MM.1S (cell line): ENCODE measurements around the gene MTHFD2.
A peak's percentile ranks its signal among the peaks of the same experiment; 100 is the strongest.

Experiments
- DNase-seq: peaks from one replicate; pipeline ENCODE4 v3.0.0-alpha.2; 2015
- H2AFZ ChIP-seq: fragments of 300-600 bp; sonication (generic); 2 replicates; pipeline ENCODE4 v1.6.0; 2016; ENCODE audit warnings: antibody characterized with exemption, low read length
- H3F3A ChIP-seq: fragments of 300-600 bp; sonication (generic); 2 replicates; pipeline ENCODE4 v1.6.1; 2016; ENCODE audit warnings: mild to moderate bottlenecking, antibody characterized with exemption, low read length, moderate library complexity, mixed read lengths; ENCODE audit not compliant: insufficient read depth
- H3K27ac ChIP-seq: fragments of 300-600 bp; sonication (generic); 2 replicates; pipeline ENCODE4 v1.5.1; 2016; ENCODE audit warnings: mild to moderate bottlenecking, low read length
- H3K27me3 ChIP-seq: fragments of 300-600 bp; sonication (generic); replicated peaks from 2 replicates; pipeline ENCODE4 v1.6.0; 2016; ENCODE audit warnings: low read length; ENCODE audit not compliant: insufficient read depth
- H3K36me3 ChIP-seq: fragments of 300-600 bp; sonication (generic); replicated peaks from 2 replicates; pipeline ENCODE4 v1.6.1; 2016; ENCODE audit warnings: mild to moderate bottlenecking, low read length, mixed read lengths; ENCODE audit not compliant: insufficient read depth
- H3K4me1 ChIP-seq: fragments of 300-600 bp; sonication (generic); 2 replicates; pipeline ENCODE4 v1.6.1; 2016; ENCODE audit warnings: low read length, mixed read lengths
- H3K4me2 ChIP-seq: fragments of 300-600 bp; sonication (generic); 2 replicates; pipeline ENCODE4 v1.6.0; 2016; ENCODE audit warnings: low read depth, low read length
- H3K4me3 ChIP-seq: fragments of 300-600 bp; sonication (generic); 2 replicates; pipeline ENCODE4 v1.5.1; 2016; ENCODE audit warnings: low read length, mixed read lengths
- H3K79me2 ChIP-seq: fragments of 300-600 bp; sonication (generic); 2 replicates; pipeline ENCODE4 v1.6.1; 2016; ENCODE audit warnings: mixed run types, low read length, mixed read lengths
- H3K9ac ChIP-seq: fragments of 300-600 bp; sonication (generic); 2 replicates; pipeline ENCODE4 v1.6.1; 2016; ENCODE audit warnings: low read length, mixed read lengths
- H3K9me2 ChIP-seq: fragments of 300-600 bp; sonication (generic); replicated peaks from 2 replicates; pipeline ENCODE4 v1.6.1; 2016; ENCODE audit warnings: mild to moderate bottlenecking, low read length, mixed read lengths; ENCODE audit not compliant: insufficient read depth
- H3K9me3 ChIP-seq: fragments of 300-600 bp; sonication (generic); replicated peaks from 2 replicates; pipeline ENCODE4 v1.6.1; 2016; ENCODE audit warnings: mild to moderate bottlenecking, low read length, mixed read lengths; ENCODE audit not compliant: insufficient read depth
- H4K20me1 ChIP-seq: fragments of 300-600 bp; sonication (generic); 2 replicates; pipeline ENCODE4 v1.6.1; 2016; ENCODE audit warnings: mild to moderate bottlenecking, low read length, moderate library complexity, mixed read lengths; ENCODE audit not compliant: insufficient read depth
- CTCF ChIP-seq: fragments of 300-600 bp; sonication (generic); IDR thresholded peaks from 2 replicates; pipeline ENCODE4 v1.5.1; 2016; ENCODE audit warnings: antibody characterized with exemption, low read length, mixed read lengths
- EZH2 ChIP-seq: fragments of 300-600 bp; sonication (generic); optimal IDR thresholded peaks from 2 replicates; pipeline ENCODE3; 2017; ENCODE audit warnings: low read depth, mild to moderate bottlenecking, antibody characterized with exemption, low read length, mixed read lengths
- EZH2phosphoT487 ChIP-seq: fragments of 300-600 bp; sonication (generic); IDR thresholded peaks from 2 replicates; pipeline ENCODE4 v1.6.1; 2018; ENCODE audit warnings: antibody characterized with exemption, low read length

MTHFD2 gene

GRCh38 chr2:74204436-74204835 is 6.0 kb downstream of the MTHFD2 start:
- Histone ChIP-seq H3K4me1 (peaks cover 57% of the 10 kb centered on the region), H3K27ac (peak overlapping the region; percentile 90; the same call in 1 of the 2 replicates), H2AFZ (no peak overlapping the region), H3K4me2 (peak overlapping the region; percentile 65; the same call in 1 of the 2 replicates), H3F3A (peaks cover 37% of the 10 kb centered on the region), H3K9me3 (no peaks in the 10 kb centered on the region), H3K4me3 (no peak overlapping the region), H3K9me2 (no peaks in the 10 kb centered on the region), H3K27me3 (no peaks in the 10 kb centered on the region), H4K20me1 (peaks cover 8% of the 10 kb centered on the region; the same call in 1 of the 2 replicates), H3K36me3 (peaks cover 6% of the 10 kb centered on the region), H3K79me2 (peaks cover 89% of the 10 kb centered on the region), H3K9ac (no peak overlapping the region)
- TF ChIP-seq EZH2phosphoT487 (no peak), EZH2 (no peak)
- DNase-seq = no peak

GRCh38 chr2:74205113-74205512 is 6.7 kb downstream of the MTHFD2 start:
- Histone ChIP-seq H3K4me3 (no peak overlapping the region), H3K27ac (peak overlapping the region; percentile 90; the same call in 1 of the 2 replicates), H2AFZ (no peak overlapping the region), H3K9me2 (no peaks in the 10 kb centered on the region), H3K79me2 (peaks cover 89% of the 10 kb centered on the region), H3K9me3 (no peaks in the 10 kb centered on the region), H3K36me3 (peaks cover 11% of the 10 kb centered on the region), H3F3A (peaks cover 37% of the 10 kb centered on the region), H3K4me1 (peaks cover 56% of the 10 kb centered on the region), H3K9ac (peak overlapping the region; percentile 13; the same call in 1 of the 2 replicates), H4K20me1 (peaks cover 5% of the 10 kb centered on the region; the same call in 1 of the 2 replicates), H3K4me2 (peak overlapping the region; percentile 65), H3K27me3 (no peaks in the 10 kb centered on the region)
- no peak for DNase-seq
- TF ChIP-seq EZH2phosphoT487 (no peak), CTCF (no peak), EZH2 (no peak)

- Histone ChIP-seq H3K27ac (peak overlapping the region; percentile 90), H3F3A (peaks cover 37% of the 10 kb centered on the region), H3K9ac (peak overlapping the region; percentile 48; the same call in 1 of the 2 replicates), H3K79me2 (peaks cover 89% of the 10 kb centered on the region), H3K4me3 (peak overlapping the region; percentile 24; the same call in 1 of the 2 replicates), H3K4me1 (peaks cover 51% of the 10 kb centered on the region), H3K27me3 (no peaks in the 10 kb centered on the region), H4K20me1 (peaks cover 2% of the 10 kb centered on the region; the same call in 1 of the 2 replicates), H3K4me2 (peak overlapping the region; percentile 65), H2AFZ (no peak overlapping the region), H3K9me3 (no peaks in the 10 kb centered on the region), H3K9me2 (no peaks in the 10 kb centered on the region), H3K36me3 (peaks cover 15% of the 10 kb centered on the region)
- DNase-seq = peak; percentile 68
- TF ChIP-seq EZH2 (no peak), EZH2phosphoT487 (no peak), CTCF (no peak)
Measured at GRCh38 chr2:74205596-74205995, 7.2 kb downstream of the MTHFD2 start.

- peak overlapping the region; percentile 65 for H3K4me2 ChIP-seq
Measured at GRCh38 chr2:74206180-74206688, 7.8 kb downstream of the MTHFD2 start.

More at GRCh38 chr2:74206180-74206688, 7.8 kb downstream of the MTHFD2 start:
- Histone ChIP-seq H3F3A (peaks cover 37% of the 10 kb centered on the region), H4K20me1 (no peaks in the 10 kb centered on the region; the same call in 1 of the 2 replicates), H3K27me3 (no peaks in the 10 kb centered on the region), H3K4me3 (peak overlapping the region; percentile 24), H3K9me2 (no peaks in the 10 kb centered on the region), H3K9ac (peak overlapping the region; percentile 48; the same call in 1 of the 2 replicates), H2AFZ (no peak overlapping the region), H3K36me3 (peaks cover 19% of the 10 kb centered on the region), H3K4me1 (peaks cover 45% of the 10 kb centered on the region), H3K27ac (peak overlapping the region; percentile 90), H3K9me3 (no peaks in the 10 kb centered on the region), H3K79me2 (peaks cover 88% of the 10 kb centered on the region)
- TF ChIP-seq CTCF (no peak), EZH2phosphoT487 (no peak), EZH2 (no peak)
- peak; percentile 85 for DNase-seq
